ENCODE data around the gene PPM1G.

The PPM1G gene

GRCh38 chr2:27335311-27335710 lies 74.1 kb downstream of the PPM1G start:
- Histone ChIP-seq H3K27me3 (ENCODE audit: control insufficient read depth, insufficient read depth, low read length) (no peaks in the 10 kb centered on the region), H3K4me3 (ENCODE audit: low read length) (no peak overlapping the region), H3K36me3 (ENCODE audit: control insufficient read depth, insufficient read depth, low read length) (peaks cover 46% of the 10 kb centered on the region), H3K9ac (ENCODE audit: low read length) (no peak overlapping the region), H3K4me1 (ENCODE audit: control insufficient read depth, insufficient read depth, low read length) (no peaks in the 10 kb centered on the region), H3K27ac (ENCODE audit: low read depth, low read length) (no peak overlapping the region)
